Measurements from ENCODE around the gene PIGN.

GRCh38 chr18:62118328-62118727, 68.5 kb downstream of the PIGN start:
- no peak for TF ChIP-seq CTCF (IDR thresholded peaks at IDR 0.05; ENCODE audit: control extremely low read depth in 1 of 3, insufficient read depth in 1 of 3, low read depth in 1 of 3, low read length in 3 of 3)
- TF ChIP-seq RNF2 (IDR thresholded peaks at IDR 0.05; ENCODE audit: borderline replicate concordance, low read depth, low read length, missing control alignments, poor library complexity, severe bottlenecking): no peak
- TF ChIP-seq EZH2 (IDR thresholded peaks at IDR 0.05; ENCODE audit: low read depth, low read length, severe bottlenecking): no peak
- TF ChIP-seq SP1 (IDR thresholded peaks at IDR 0.05; ENCODE audit: low read depth, low read length): no peak
- no peak for TF ChIP-seq RBBP5 (IDR thresholded peaks at IDR 0.05; ENCODE audit: borderline replicate concordance, low read depth, low read length)
- no peak for TF ChIP-seq POLR2AphosphoS5 (IDR thresholded peaks at IDR 0.05; ENCODE audit: low read depth, low read length)
- no peak for TF ChIP-seq EP300 (IDR thresholded peaks at IDR 0.05; ENCODE audit: borderline replicate concordance in 1 of 2, low read depth in 2 of 2, low read length in 2 of 2)
- no peak for TF ChIP-seq RAD21 (IDR thresholded peaks at IDR 0.05 in 1 of 2, conservative IDR thresholded peaks at IDR 0.05 in 1 of 2; ENCODE audit: low read depth in 2 of 2, low read length in 2 of 2)
- no peak for TF ChIP-seq CBX8 (IDR thresholded peaks at IDR 0.05; ENCODE audit: borderline replicate concordance, low read depth, low read length)
- no peak for TF ChIP-seq CHD1 (IDR thresholded peaks at IDR 0.05; ENCODE audit: low read depth, low read length)
- TF ChIP-seq KDM5A (IDR thresholded peaks at IDR 0.05; ENCODE audit: low read length): no peak

Data from H1 (cell line).